ENCODE measurements around the gene KCNAB3.

DNA sequence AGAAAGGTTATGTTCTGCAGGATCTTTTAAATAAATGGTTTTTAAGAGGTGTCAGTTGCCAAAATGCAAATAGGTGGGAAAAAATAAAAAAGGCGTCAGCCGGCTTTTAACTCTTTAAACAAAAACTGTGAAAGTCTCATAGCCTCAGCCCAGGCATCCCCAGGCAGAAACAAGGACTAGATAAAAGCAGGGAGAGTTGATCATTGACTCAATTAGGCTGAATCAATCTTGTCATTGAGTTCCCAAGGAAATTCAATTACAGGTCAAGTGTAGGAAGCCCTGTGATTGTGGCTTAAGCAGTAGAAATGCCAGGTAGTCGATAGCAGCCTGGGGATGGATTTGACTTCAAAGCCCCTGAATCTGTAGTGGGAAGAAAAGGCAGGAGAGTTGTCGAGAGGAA, 42.0 kb upstream of the KCNAB3 start:
- TF ChIP-seq, protein P1, sequence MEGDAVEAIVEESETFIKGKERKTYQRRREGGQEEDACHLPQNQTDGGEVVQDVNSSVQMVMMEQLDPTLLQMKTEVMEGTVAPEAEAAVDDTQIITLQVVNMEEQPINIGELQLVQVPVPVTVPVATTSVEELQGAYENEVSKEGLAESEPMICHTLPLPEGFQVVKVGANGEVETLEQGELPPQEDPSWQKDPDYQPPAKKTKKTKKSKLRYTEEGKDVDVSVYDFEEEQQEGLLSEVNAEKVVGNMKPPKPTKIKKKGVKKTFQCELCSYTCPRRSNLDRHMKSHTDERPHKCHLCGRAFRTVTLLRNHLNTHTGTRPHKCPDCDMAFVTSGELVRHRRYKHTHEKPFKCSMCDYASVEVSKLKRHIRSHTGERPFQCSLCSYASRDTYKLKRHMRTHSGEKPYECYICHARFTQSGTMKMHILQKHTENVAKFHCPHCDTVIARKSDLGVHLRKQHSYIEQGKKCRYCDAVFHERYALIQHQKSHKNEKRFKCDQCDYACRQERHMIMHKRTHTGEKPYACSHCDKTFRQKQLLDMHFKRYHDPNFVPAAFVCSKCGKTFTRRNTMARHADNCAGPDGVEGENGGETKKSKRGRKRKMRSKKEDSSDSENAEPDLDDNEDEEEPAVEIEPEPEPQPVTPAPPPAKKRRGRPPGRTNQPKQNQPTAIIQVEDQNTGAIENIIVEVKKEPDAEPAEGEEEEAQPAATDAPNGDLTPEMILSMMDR (IDR thresholded peaks at IDR 0.05; ENCODE audit: low read length) = no peak
- no peak for TF ChIP-seq EZH2 (IDR thresholded peaks at IDR 0.05; ENCODE audit: borderline replicate concordance, low read length)
